ENCODE results near the gene EZH1. TPM values are rescaled to one million over a fixed set of nuclear protein-coding genes. Genes with fewer than 3 reads are reported as not detected.

The EZH1 gene
- total RNA-seq, 1 donor from 2014 or later, result 58.4 TPM

DNA sequence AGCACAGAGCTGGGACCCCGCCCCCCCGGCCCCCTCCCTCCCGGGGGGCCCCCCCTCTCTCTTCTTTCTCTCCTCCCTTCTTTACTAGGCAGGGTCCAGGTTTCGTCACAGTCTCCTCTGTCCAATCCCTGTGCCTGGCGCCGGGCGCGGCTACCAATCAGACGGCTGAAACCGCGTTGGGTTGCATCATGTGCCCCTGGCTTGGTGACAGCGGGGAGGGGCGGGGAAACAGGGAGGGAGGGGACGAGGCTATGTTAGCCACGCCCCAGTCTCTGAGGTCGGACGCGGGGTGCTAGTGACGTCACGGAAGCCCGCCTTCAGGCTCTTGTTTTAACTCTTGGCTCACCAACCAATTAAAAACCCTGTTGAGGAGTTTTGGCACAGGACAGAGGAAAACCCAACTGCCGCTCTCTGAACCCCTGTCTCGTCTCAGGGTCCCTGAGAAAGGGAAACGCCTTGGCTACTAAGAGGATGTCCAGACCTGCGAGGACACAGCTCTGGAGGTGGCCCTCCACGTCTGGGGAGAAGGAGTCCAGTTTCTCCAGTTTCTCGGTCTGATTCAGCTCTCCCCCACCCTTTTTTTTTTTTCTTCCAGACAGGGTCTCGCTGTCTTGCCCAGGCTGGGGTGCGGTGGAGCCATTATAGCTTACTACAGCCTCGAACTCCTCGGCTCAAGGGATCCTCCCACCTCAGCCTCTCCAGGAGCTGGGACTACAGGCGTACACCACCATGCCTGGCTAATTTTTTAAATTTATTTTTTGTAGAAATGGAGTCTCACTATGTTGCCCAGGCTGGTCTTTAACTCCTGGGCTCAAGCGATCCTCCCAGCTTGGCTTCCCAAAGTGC is 67.6 kb downstream of the EZH1 start:
- peaks cover 58% of the 10 kb centered on the region for H3K4me1 ChIP-seq
- peak overlapping the region; percentile 89 for H3K27ac ChIP-seq
- no peaks in the 10 kb centered on the region for H3K9me3 ChIP-seq
- peak; percentile 100 for DNase-seq
- peak; percentile 83 for ATAC-seq
- H3K27me3 ChIP-seq, result no peaks in the 10 kb centered on the region
- intact Hi-C loops (cut with DNase I), result loop anchor here (2.0 kb wide), 1 partner anchor 98 kb away; no protein-coding TSS in a partner anchor
- TF ChIP-seq, protein P1, sequence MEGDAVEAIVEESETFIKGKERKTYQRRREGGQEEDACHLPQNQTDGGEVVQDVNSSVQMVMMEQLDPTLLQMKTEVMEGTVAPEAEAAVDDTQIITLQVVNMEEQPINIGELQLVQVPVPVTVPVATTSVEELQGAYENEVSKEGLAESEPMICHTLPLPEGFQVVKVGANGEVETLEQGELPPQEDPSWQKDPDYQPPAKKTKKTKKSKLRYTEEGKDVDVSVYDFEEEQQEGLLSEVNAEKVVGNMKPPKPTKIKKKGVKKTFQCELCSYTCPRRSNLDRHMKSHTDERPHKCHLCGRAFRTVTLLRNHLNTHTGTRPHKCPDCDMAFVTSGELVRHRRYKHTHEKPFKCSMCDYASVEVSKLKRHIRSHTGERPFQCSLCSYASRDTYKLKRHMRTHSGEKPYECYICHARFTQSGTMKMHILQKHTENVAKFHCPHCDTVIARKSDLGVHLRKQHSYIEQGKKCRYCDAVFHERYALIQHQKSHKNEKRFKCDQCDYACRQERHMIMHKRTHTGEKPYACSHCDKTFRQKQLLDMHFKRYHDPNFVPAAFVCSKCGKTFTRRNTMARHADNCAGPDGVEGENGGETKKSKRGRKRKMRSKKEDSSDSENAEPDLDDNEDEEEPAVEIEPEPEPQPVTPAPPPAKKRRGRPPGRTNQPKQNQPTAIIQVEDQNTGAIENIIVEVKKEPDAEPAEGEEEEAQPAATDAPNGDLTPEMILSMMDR (IDR thresholded peaks at IDR 0.05), result no peak
- peaks cover 14% of the 10 kb centered on the region for H3K36me3 ChIP-seq
- H3K4me3 ChIP-seq, result peak overlapping the region; percentile 89

DNA sequence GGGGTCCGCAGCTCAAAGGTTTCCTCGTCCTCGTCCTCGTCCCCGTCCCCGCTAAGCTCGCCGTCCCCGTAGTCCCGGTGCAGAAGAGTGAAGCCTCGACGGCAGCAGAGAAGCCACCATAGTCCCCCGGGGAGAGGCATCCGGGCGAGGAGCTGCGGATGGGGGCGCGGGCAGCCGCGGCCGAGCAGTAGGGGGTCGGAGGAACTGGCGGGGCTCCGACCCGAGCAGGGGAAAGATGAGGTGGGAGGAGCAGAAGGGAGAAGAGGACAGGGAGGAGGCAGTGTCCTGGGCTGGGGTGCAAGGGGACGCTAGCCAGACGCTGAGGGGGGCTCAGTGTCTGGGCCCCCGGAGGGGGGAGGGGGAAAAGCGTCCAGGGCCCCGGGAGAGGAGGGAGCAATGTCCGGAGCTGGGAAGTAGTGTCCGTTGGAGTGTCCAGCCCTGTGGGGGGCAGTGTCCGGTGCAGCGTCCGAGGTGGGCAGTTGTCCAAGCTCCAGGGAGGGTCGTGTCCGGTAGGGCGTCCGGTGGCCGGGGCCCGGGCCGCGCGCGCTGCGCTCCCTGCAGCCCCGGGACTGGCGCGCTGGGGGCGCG is 68.3 kb downstream of the EZH1 start, which contains the start of gene PLEKHH3:
PLEKHH3 (minus strand) TSS at position 571 of the 588 bp plus-strand sequence; CDS start at position 140, 431 bp downstream.
- TF ChIP-seq, protein P1 (IDR thresholded peaks at IDR 0.05), result peak; percentile 28
- DNase-seq (no peak), ATAC-seq (no peak)
- Histone ChIP-seq H3K27me3 (no peaks in the 10 kb centered on the region), H3K4me3 (peak within 1 kb of the TSS; percentile 89), H3K4me1 (peaks cover 54% of the 10 kb centered on the region), H3K27ac (peak within 1 kb of the TSS; percentile 89), H3K36me3 (peaks cover 22% of the 10 kb centered on the region), H3K9me3 (no peaks in the 10 kb centered on the region)
- intact Hi-C loops (cut with DNase I), result loop anchor here (2.0 kb wide), 1 partner anchor 98 kb away; no protein-coding TSS in a partner anchor

DNA sequence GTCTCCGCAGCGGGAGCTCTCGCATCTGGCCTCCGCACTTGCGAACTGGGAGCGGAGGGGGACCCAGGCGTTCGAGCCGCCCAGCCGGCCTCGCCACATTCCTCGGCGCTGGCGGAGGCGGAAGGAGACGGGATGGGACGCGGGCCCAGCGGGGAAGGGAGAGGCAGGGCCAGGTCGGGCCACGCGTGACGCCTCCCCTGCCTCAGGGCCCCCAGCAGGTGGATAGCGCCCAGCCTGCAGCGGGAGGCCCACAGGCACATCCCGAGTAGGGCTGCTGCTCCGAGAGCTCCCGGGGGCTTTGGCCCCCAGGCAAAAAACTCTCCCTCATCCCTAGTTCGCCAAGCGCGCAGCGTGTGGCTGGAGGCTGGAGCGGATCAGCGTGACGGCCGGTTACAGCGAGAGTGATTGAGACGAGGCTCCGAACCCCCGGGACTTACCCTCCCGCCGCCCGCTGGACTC is 68.8 kb downstream of the EZH1 start:
- TF ChIP-seq, protein P1 (IDR thresholded peaks at IDR 0.05), result no peak
- Histone ChIP-seq H3K9me3 (no peaks in the 10 kb centered on the region), H3K36me3 (peaks cover 27% of the 10 kb centered on the region), H3K27me3 (no peaks in the 10 kb centered on the region), H3K4me3 (peak overlapping the region; percentile 89), H3K27ac (peak overlapping the region; percentile 87), H3K4me1 (peaks cover 57% of the 10 kb centered on the region)
- ATAC-seq, result peak; percentile 20
- intact Hi-C loops (cut with DNase I), result loop anchor here (2.0 kb wide), 1 partner anchor 97 kb away; no protein-coding TSS in a partner anchor
- DNase-seq, result peak; percentile 88

DNA sequence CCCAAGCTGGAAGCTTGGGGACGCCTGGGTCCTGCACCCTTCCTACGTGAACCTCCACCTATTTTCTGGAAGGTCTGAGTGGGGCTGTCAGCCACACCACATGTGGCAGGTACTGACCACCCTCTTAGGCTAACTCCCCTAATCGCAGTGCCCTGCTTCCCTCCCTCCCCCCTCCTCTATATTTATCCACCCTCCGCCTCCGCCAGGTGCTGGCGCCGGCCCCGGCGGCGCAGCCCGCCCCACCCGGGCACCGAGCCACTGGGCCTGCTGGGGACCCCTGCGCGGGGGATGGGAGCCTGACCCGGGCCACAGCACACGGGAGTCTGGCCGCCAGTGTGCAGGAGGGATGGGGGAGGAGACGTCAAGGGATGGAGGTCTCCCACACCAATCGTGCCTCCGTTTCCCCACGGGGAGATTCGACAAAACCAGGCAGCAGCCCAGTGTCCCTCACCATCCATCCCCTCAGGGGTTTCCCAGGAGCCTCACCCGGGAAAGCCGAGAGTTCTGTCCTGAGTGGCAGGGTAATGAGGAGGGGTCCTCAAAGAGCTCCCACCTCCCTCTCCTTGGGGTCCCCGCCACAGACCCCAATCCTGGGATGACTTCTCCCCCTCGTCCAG is 69.4 kb downstream of the EZH1 start:
- H3K27ac ChIP-seq, result peak overlapping the region; percentile 87
- peaks cover 32% of the 10 kb centered on the region for H3K36me3 ChIP-seq
- TF ChIP-seq, protein P1 (IDR thresholded peaks at IDR 0.05), result no peak
- H3K9me3 ChIP-seq, result no peaks in the 10 kb centered on the region
- no peaks in the 10 kb centered on the region for H3K27me3 ChIP-seq
- H3K4me1 ChIP-seq, result peaks cover 59% of the 10 kb centered on the region
- DNase-seq (peak; percentile 71), ATAC-seq (no peak)
- intact Hi-C loops (cut with DNase I), result no loop called here
- H3K4me3 ChIP-seq, result peak overlapping the region; percentile 89

DNA sequence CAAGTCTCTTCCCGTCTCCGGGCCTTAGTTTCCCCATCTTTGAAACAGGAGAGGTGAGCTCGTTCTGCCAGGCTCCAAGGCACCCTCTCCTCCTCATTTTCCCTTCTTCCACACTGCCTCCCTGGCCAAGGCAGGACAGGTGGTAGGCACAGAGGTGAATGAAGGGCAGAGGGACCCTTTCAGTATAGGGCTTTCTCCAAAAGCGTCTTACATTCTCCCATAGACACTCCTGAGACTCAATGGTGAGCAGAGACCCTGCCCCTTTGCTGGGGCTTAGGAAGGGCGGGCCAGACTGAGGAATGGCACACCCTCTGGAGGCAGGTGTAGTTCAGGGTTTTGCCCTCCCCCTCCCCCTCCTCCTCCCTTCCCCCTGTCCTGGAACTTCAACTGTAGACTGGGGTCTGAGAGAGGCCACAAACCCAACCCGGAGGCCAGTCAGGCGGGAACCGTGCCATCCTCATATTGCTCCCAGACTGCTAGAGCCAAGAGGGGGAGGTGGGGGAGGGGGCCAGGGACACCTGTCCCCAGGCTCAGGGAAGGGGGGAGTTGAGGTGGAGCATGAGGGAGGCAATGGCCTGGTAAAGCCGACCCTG is 70.0 kb downstream of the EZH1 start:
- no peaks in the 10 kb centered on the region for H3K27me3 ChIP-seq
- intact Hi-C loops (cut with DNase I), result no loop called here
- peak overlapping the region; percentile 87 for H3K27ac ChIP-seq
- H3K36me3 ChIP-seq, result peaks cover 36% of the 10 kb centered on the region
- peak overlapping the region; percentile 89 for H3K4me3 ChIP-seq
- no peaks in the 10 kb centered on the region for H3K9me3 ChIP-seq
- peaks cover 55% of the 10 kb centered on the region for H3K4me1 ChIP-seq
- no peak for ATAC-seq
- peak; percentile 71 for DNase-seq
- TF ChIP-seq, protein P1 (IDR thresholded peaks at IDR 0.05), result no peak

Measured in upper lobe of right lung (tissue), 1 donor.